ENCODE measurements around the gene IFITM1.

GRCh38 chr11:315516-315994, 1.7 kb downstream of the IFITM1 start:
- TF ChIP-seq EZH2 (IDR thresholded peaks at IDR 0.05; ENCODE audit: borderline replicate concordance) (no peak), CTCF (IDR thresholded peaks at IDR 0.05; ENCODE audit: poor library complexity) (no peak), EZH2phosphoT487 (IDR thresholded peaks at IDR 0.05; ENCODE audit: low read depth, severe bottlenecking, unreplicated experiment) (no peak)
